Effector CD4-positive, alpha-beta T cell (primary cell): ENCODE results near the gene APBA2.
"Not testable (repeated sequence)": the region's sequence is repeated elsewhere in the genome, so short reads cannot be mapped to it uniquely, and the experiment has no call there.

Experiments used
- DNase-seq: peaks from one replicate; pipeline ENCODE4 v3.0.0-alpha.2; 2020

APBA2 gene

DNA sequence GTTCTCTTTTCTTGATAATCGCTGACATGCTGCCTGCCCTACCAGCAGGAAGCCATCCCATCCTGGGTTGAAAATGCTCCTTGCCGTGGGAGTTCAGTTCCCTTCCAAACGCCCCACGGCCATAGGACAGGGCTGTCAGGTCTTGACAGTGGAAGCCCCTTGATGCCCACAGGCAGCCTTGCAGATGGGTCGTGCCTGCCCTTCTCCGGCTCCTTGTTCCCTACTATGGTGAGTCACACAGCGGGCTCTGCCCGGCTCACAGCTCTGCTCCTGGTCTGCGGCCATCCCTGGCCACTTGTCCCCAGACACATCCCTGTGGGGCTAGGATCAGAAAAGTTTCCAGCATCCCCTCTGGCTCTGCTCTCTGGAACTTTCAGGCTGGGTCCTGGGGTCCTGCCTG, 6.2 kb upstream of the APBA2 start:
- DNase-seq: no peak

DNA sequence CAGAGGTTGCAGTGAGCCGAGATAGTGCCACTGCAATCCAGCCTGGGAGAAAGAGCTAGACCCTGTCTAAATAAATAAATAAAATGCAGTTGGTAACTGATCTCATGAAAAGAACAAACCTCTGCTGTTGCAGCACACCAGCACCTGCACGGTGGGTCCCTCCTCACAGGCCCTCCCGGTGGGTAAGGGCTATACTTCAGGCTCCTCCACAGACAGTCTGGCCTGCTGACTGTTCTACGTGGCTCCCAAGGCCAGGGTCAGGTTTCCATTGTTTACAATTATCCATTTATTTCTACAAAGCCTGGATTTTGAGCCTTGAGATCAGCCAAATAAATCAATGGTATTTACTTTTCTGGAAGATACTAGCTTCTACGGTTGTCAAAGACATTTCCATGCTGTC, 5.1 kb upstream of the APBA2 start:
- no peak for DNase-seq

GRCh38 chr15:28881170-28881569, 4.6 kb upstream of the APBA2 start:
- no peak for DNase-seq

DNA sequence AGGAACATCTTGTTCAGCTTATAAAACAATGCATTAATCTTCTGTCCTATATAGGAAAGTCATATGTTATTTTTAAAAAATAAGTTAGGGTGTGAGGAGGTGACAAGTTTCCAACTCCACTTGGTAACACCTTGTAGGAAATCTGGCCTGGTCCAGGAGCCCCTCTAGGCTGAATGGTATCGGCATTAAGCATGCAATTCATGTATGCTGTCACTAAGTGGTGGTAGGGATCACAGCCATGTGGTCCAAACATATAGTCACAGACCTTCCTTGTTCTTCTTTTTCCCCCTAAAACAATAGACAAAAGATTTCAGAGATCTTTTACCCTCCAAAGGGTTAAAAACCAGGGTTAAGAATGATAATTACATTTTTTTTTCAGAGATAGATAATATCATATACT, 4.2 kb upstream of the APBA2 start:
- DNase-seq: no peak

DNA sequence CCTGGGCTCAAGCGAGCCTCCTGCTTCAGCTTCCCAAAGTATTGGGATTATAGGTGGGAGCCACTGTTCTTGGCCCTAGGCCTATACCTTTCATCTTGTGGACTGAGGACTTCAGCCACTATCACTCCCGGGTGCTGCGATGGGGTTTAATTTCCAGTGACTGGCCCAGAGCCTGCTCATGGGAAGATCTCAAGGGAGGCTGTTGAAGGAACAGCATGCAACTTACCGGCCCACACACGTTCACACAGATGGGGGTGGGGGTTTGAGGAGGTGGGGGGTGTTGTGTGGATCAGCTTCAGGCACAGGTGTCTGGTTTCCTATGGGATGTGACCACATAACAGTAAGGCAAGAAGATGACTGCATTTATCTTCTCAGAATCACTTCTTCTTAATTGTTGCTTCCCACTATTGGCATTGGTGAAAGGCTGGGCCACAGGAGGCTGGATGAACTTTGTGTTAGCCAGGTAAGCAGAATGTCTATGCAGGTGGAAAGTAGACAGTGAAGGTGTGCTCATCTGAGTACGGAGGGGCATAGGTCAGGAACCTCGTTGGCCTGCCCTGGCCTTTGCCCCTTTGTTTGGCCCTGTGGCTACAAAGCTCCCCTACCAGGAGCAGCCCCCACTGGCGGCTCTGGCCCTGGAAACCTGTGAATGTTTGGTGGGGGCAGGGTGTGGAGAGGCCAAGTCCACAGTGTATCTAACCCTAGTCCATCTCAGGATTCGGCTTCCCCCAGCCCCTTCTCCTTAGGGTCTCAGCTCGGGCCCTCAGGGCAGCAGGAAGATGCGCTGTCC, 1.4 kb upstream of the APBA2 start:
- no peak for DNase-seq

DNA sequence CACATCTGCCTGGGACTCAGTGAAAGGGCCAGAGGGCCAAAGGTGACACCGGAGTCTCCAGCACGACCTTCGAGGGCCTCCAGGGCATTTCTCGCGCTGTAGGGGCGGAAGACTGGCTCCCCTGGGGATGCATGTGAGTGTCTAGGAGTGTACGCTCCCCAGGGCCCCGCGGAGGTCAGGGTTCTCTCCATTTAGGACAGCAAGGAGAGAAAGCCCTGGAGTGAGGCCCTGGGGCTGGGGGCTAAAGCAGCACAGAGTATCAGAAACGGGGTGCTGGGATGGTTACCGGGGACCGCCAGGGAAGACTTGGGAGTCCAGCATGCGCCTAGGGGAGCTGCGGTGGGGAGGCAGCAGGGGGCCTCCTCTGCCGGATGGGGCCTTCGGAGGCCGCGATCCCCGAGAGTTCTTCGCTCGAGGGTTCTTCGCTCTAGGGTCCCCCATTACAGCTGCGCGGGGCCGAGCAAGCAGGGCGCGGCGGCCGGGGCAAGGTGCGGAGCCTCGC, 595 bp upstream of the APBA2 start:
- no peak for DNase-seq

- no peak for DNase-seq
Observed at GRCh38 chr15:28886431-28887338, 911 bp downstream of the APBA2 start.

GRCh38 chr15:28887339-28888174, 1.8 kb downstream of the APBA2 start:
- DNase-seq: no peak

- no peak for DNase-seq
Observed at GRCh38 chr15:28888302-28888894, 2.6 kb downstream of the APBA2 start.

DNA sequence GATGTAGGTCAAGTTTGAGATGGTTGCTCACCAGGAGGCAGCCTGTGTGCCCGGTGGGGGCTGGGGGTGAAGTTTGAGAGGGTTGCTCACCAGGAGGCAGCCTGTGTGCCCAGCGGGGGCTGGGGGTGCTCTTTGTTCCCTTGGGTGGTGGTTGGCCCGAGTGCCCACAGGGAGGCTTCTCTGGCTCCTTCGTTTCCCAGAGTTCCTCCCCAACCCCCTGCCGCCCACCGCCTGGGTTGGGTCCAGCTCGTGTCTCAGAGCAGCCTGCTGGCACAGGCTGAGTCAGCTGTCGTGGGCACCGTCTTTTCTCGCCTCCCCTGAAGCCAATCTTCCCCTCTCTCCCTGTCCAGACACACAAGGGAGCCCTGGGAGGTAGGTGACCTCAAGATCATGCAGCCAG, 3.1 kb downstream of the APBA2 start:
- DNase-seq: no peak

DNA sequence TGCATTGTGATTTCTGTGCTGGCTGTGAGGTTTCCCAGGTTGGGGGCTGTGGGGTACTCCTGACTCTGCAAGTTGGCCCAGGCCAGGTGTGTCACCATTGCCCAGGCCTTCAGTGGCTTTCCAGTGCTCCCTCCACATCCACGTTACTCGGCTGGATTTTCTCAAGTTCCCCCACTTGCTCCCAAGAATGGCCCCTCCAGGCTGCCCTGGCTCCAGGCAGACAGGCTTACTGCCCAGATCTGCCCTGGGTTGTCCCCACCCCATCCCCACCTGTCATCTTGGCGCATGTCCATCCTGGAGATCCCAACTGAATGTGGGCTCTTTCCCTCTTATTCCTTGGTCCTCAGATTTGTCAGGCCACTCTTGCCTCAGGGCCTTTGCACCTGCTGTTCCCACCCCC, 3.6 kb downstream of the APBA2 start:
- DNase-seq: no peak

DNA sequence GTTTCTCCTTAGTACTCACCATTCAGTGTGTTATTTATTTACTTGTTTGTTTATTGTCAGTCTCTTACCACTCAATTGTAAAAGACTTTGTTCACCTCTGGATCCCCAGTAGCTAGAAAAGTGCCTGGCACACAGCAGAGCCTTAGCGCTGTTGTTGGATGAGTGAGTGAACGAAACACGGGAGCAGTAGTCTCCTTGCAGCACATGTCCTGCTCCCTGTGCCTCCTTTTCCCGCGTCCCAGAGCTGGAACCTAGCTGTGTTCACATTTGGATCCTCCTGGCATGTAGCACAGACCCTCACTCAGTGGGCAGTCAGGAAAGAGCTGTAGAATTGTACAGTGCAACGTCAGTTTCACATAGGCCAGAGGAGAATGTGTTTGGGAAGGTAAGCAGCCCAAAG, 4.1 kb downstream of the APBA2 start:
- not testable (repeated sequence) for DNase-seq

DNA sequence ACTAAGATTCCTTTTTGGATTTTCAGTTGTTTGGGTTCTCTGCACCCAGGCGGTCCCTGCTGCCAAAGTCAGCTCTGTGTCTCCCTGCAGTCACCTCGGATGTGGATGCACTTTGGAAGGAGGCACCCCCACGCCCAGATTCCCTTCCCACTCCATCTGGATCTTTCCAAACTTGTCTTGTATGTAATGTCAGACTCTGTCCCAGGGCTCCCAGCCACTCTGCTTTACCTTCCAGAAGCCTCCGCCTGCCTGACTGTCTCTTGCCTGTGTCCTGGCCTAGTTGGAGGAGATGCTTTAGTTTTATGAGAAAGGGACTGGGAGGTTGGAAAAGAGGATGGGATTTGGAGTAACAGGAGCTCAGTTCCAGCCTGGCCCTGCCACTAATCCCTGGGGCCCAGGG, 4.5 kb downstream of the APBA2 start:
- DNase-seq: not testable (repeated sequence)

DNA sequence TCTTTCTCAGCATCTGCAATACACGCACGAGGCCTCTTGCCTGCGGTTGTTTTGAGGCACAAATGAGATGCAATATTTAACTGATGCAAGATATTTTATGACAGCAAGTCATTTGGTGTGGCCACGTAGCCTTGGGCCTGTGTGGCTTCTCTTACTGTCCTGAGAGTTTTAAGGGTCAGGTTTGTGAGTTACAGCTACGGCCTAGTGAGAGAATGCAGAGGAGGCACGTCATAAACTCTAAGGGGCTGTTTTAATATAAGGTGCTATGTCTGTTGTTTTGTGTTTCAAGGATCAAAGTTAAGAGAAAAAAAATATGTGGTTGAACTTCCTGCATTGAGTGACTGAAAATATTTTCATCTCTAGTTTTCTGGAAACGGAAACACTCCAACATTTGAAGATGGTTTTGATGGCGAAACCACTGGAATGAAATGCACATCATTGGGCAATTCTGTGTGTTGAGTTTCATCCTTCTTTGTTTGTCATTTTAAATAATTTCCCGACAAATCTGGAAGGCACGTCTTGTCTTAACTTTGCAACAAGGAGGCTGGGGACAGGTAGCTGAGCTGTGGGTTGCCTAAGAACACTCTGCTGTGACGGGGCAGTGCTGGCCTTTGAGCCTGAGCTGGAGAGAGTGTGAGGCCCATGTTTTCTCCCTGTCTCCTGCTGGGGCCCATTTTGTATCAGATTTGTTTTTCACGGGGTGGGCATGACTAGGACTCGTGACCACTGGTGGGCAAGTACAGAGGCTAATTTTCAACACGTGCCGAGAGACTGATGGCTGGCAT, 5.1 kb downstream of the APBA2 start:
- no peak for DNase-seq

- DNase-seq: no peak
Observed at GRCh38 chr15:28891588-28891987, 5.8 kb downstream of the APBA2 start.

DNA sequence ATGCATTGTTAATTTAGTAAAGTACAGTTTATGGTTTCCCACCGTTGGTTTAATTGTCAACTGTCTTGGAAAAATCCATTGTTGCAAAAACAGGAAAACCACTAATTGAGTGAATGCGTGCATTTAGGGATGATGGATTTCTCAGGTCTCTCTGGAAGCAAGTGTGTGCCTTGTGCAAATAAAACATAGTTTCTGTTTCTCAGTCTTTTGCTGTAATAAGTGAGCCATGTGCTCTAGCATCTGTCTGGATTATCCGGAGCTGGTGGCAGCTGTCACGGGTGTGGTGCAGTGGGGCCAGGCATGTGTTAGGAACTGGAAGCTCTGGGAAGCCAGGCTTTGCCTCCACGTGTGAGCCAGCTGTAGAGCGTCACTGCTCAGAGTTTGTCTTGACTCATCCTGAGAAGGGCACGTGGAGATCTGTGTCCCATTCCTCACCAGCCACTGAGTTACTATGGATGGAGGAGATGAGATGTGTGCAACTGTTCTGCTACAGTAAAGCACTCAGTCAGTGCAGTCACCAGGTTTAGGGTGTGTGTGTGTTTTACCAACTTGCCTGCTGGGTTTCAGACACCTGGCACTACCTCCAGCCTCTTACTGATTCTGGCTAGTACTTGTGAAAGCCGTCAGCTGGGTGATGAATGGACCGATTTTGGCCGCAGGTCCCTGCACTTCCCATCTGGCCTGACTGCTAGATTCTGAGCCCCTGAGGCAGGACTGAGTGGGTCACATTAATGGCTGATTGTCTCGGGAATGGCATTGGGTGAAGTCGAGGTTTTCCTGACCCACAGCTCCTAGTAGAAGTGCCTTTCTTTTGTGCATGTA, 7.2 kb downstream of the APBA2 start:
- no peak for DNase-seq

GRCh38 chr15:28894631-28895030, 8.9 kb downstream of the APBA2 start:
- no peak for DNase-seq

GRCh38 chr15:28895146-28895545, 9.4 kb downstream of the APBA2 start:
- DNase-seq: no peak

- DNase-seq: no peak
Observed at GRCh38 chr15:28895566-28895965, 9.8 kb downstream of the APBA2 start.

GRCh38 chr15:28896951-28897350, 11.2 kb downstream of the APBA2 start:
- no peak for DNase-seq
